Vein endothelial cell (primary cell): Measurements from ENCODE around the gene CFTR. TPM values are rescaled to one million over a fixed set of nuclear protein-coding genes. Genes with fewer than 3 reads are reported as not detected.

Source experiments
- small RNA-seq: library from RNA; depleted of rRNA; stranded (forward); fragments of <200 nt; gene quantifications from one replicate; pipeline ENCODE3, GENCODE V24; 2012
- total RNA-seq: library from RNA; depleted of rRNA; stranded (reverse); fragments of >200 nt; gene quantifications from 2 replicates; pipeline ENCODE4 v1.2.3, GENCODE V29; 2012

CFTR gene
- total RNA-seq = not detected in 2 replicates

GRCh38 chr7:117479225-117480054, at the start of gene CFTR:
Gene CFTR, plus strand, starts transcription at chr7:117480025. Its CDS starts 70 bp downstream, at chr7:117480095.

Small RNA genes lying within 50 kb of the gene (small RNA-seq; reads per million reads assigned to genes)
- gene AC000111.1 (not detected), gene AC000111.2 (not detected)

Other genes with a start within 250 kb of the CFTR start
- under 0.01 and 0.10 TPM in 2 replicates for gene WNT2, start 157.0 kb upstream of the CFTR start, total RNA-seq
- not detected in 2 replicates for gene ASZ1, start 52.5 kb upstream of the CFTR start, total RNA-seq